Neural cell (in vitro differentiated cells): Measurements from ENCODE around the gene SH3GL2. TPM values are rescaled to one million over a fixed set of nuclear protein-coding genes. Genes with fewer than 3 reads are reported as not detected.
"Not testable (repeated sequence)": the region's sequence is repeated elsewhere in the genome, so short reads cannot be mapped to it uniquely, and the experiment has no call there.

ENCODE experiments used
- H2AFZ ChIP-seq: fragments of 200-600, 300-800 bp; sonication (generic), shearing (Covaris generic); 2 replicates; pipeline ENCODE4 v1.6.0; 2014; ENCODE audit warnings: low read depth, mild to moderate bottlenecking, antibody characterized with exemption, low read length, moderate library complexity
- H3F3A ChIP-seq: fragments of 200-600 bp; shearing (Covaris generic); 2 replicates; pipeline ENCODE4 v1.6.1; 2016; ENCODE audit warnings: mild to moderate bottlenecking, moderate library complexity, mixed read lengths, antibody characterized with exemption, low read length; ENCODE audit not compliant: insufficient read depth, poor library complexity, severe bottlenecking
- H3K27ac ChIP-seq: fragments of 200-600, 300-800 bp; sonication (generic), shearing (Covaris generic); 2 replicates; pipeline ENCODE4 v1.5.1; 2014; ENCODE audit warnings: mild to moderate bottlenecking, low read length, moderate library complexity
- H3K27me3 ChIP-seq: fragments of 300-800, 200-600 bp; sonication (generic), shearing (Covaris generic); 2 replicates; pipeline ENCODE4 v1.6.0; 2014; ENCODE audit warnings: mild to moderate bottlenecking, low read depth, low read length, moderate library complexity; ENCODE audit not compliant: insufficient read depth
- H3K36me3 ChIP-seq: fragments of 300-800, 200-600 bp; sonication (generic), shearing (Covaris generic); 2 replicates; pipeline ENCODE4 v1.5.1; 2014; ENCODE audit warnings: mild to moderate bottlenecking, antibody characterized with exemption, low read length, moderate library complexity; ENCODE audit not compliant: insufficient read depth
- H3K4me2 ChIP-seq: fragments of 300-800, 200-600 bp; sonication (generic), shearing (Covaris generic); 2 replicates; pipeline ENCODE4 v1.6.0; 2014; ENCODE audit warnings: mild to moderate bottlenecking, low read length
- H3K4me3 ChIP-seq: fragments of 300-800, 200-600 bp; sonication (generic), shearing (Covaris generic); 2 replicates; pipeline ENCODE4 v1.5.1; 2014; ENCODE audit warnings: mild to moderate bottlenecking, low read length, moderate library complexity
- H3K79me2 ChIP-seq: fragments of 200-600 bp; shearing (Covaris generic); replicated peaks from 2 replicates; pipeline ENCODE4 v1.6.0; 2014; ENCODE audit warnings: mild to moderate bottlenecking, low read length, moderate library complexity; ENCODE audit not compliant: insufficient read depth
- H3K9ac ChIP-seq: fragments of 300-800, 200-600 bp; sonication (generic), shearing (Covaris generic); 2 replicates; pipeline ENCODE4 v1.6.1; 2016; ENCODE audit warnings: mild to moderate bottlenecking, low read length, mixed read lengths
- H3K9me2 ChIP-seq: fragments of 200-600 bp; shearing (Covaris generic); 2 replicates; pipeline ENCODE4 v1.6.1; 2016; ENCODE audit warnings: mild to moderate bottlenecking, low read length, mixed read lengths; ENCODE audit not compliant: insufficient read depth
- H3K9me3 ChIP-seq: fragments of 200-600, 300-800 bp; sonication (generic), shearing (Covaris generic); 2 replicates; pipeline ENCODE4 v1.6.1; 2016; ENCODE audit warnings: mild to moderate bottlenecking, mixed run types, low read length, moderate library complexity, mixed read lengths
- H4K20me1 ChIP-seq: fragments of 200-600 bp; shearing (Covaris generic); 2 replicates; pipeline ENCODE4 v1.6.1; 2016; ENCODE audit warnings: mild to moderate bottlenecking, mixed run types; ENCODE audit not compliant: insufficient read depth
- CTCF ChIP-seq: fragments of 450-650 bp; IDR thresholded peaks from 2 replicates; pipeline ENCODE4 v1.5.1; 2014; ENCODE audit warnings: antibody characterized with exemption, mild to moderate bottlenecking, moderate library complexity; ENCODE audit not compliant: poor library complexity, severe bottlenecking
- EP300 ChIP-seq: fragments of 450-650 bp; conservative IDR thresholded peaks from 2 replicates; pipeline ENCODE4 v1.6.1; 2014; ENCODE audit warnings: antibody characterized with exemption, mild to moderate bottlenecking, moderate library complexity; ENCODE audit not compliant: poor library complexity, severe bottlenecking
- EZH2 ChIP-seq: fragments of 200-600, 300-800 bp; shearing (Covaris generic), sonication (generic); IDR thresholded peaks from 2 replicates; pipeline ENCODE4 v1.6.1; 2014; ENCODE audit warnings: antibody characterized with exemption, low read length, borderline replicate concordance, mild to moderate bottlenecking; ENCODE audit not compliant: insufficient read depth, poor library complexity, severe bottlenecking
- MXI1 ChIP-seq: fragments of 450-650 bp; conservative IDR thresholded peaks from 2 replicates; pipeline ENCODE4 v1.6.1; 2014; ENCODE audit warnings: antibody characterized with exemption, mild to moderate bottlenecking; ENCODE audit not compliant: poor library complexity, severe bottlenecking
- POLR2AphosphoS5 ChIP-seq: IDR thresholded peaks from 2 replicates; pipeline ENCODE4 v1.6.1; 2012
- RAD21 ChIP-seq: fragments of 450-650 bp; conservative IDR thresholded peaks from 2 replicates; pipeline ENCODE4 v1.6.1; 2014; ENCODE audit warnings: antibody characterized with exemption, mild to moderate bottlenecking, moderate library complexity
- SMC3 ChIP-seq: fragments of 450-650 bp; conservative IDR thresholded peaks from 2 replicates; pipeline ENCODE4 v1.6.1; 2014; ENCODE audit warnings: antibody characterized with exemption, mild to moderate bottlenecking, moderate library complexity; ENCODE audit not compliant: poor library complexity
- TAF1 ChIP-seq: IDR thresholded peaks from 2 replicates; pipeline ENCODE4 v1.6.1; 2012; ENCODE audit warnings: low read depth
- polyA plus RNA-seq: library from polyadenylated mRNA; depleted of rRNA; stranded (reverse); fragments of >200 nt; gene quantifications from 2 replicates; pipeline ENCODE4 v1.2.3, GENCODE V29; 2014
- TF ChIP-seq, protein P1 (sequence below): IDR thresholded peaks from 2 replicates; pipeline ENCODE4 v1.6.1; 2012; ENCODE audit warnings: borderline replicate concordance

Gene SH3GL2
- polyA plus RNA-seq, 1 donor from 2014 or later = 13.5 TPM

GRCh38 chr9:17764306-17764705 is 185.4 kb downstream of the SH3GL2 start:
- no peaks in the 10 kb centered on the region for H4K20me1 ChIP-seq

DNA sequence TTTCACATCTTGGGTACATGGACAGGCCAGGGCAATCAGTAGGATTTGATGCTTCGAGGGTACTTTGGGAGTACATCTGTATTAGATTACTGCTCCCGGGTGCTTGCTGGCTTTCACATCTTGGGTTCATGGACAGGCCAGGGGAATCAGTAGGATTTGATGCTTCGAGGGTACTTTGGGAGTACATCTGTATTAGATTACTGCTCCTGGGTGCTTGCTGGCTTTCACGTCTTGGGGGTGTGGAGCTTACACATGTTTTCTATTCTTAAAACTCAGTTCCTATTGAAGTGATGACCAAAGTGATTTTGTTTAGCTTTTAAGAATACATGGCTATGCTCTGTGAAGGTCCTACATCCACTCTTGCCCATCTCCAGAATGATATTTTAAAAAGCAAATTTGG is 186.3 kb downstream of the SH3GL2 start:
- H3K79me2 ChIP-seq, H3K36me3 ChIP-seq, H3K27ac ChIP-seq, H3K4me3 ChIP-seq, H3K9ac ChIP-seq, H3K9me2 ChIP-seq, H3F3A ChIP-seq, H3K4me2 ChIP-seq, H2AFZ ChIP-seq, H3K9me3 ChIP-seq, H3K27me3 ChIP-seq, H4K20me1 ChIP-seq: not testable (repeated sequence)

More at GRCh38 chr9:17764306-17764705, 185.4 kb downstream of the SH3GL2 start:
- Histone ChIP-seq H3K27me3 (no peaks in the 10 kb centered on the region), H3K36me3 (no peaks in the 10 kb centered on the region), H3K9me3 (no peaks in the 10 kb centered on the region), H3K9me2 (no peaks in the 10 kb centered on the region), H3K27ac (no peak overlapping the region), H2AFZ (no peak overlapping the region), H3K79me2 (no peaks in the 10 kb centered on the region), H3K4me3 (no peak overlapping the region), H3K4me2 (no peak overlapping the region), H3F3A (no peaks in the 10 kb centered on the region), H3K9ac (no peak overlapping the region)
- TF ChIP-seq MXI1 (no peak), RAD21 (no peak), POLR2AphosphoS5 (no peak), EZH2 (no peak), SMC3 (no peak), CTCF (no peak), TAF1 (no peak), EP300 (no peak)
- TF ChIP-seq, protein P1, sequence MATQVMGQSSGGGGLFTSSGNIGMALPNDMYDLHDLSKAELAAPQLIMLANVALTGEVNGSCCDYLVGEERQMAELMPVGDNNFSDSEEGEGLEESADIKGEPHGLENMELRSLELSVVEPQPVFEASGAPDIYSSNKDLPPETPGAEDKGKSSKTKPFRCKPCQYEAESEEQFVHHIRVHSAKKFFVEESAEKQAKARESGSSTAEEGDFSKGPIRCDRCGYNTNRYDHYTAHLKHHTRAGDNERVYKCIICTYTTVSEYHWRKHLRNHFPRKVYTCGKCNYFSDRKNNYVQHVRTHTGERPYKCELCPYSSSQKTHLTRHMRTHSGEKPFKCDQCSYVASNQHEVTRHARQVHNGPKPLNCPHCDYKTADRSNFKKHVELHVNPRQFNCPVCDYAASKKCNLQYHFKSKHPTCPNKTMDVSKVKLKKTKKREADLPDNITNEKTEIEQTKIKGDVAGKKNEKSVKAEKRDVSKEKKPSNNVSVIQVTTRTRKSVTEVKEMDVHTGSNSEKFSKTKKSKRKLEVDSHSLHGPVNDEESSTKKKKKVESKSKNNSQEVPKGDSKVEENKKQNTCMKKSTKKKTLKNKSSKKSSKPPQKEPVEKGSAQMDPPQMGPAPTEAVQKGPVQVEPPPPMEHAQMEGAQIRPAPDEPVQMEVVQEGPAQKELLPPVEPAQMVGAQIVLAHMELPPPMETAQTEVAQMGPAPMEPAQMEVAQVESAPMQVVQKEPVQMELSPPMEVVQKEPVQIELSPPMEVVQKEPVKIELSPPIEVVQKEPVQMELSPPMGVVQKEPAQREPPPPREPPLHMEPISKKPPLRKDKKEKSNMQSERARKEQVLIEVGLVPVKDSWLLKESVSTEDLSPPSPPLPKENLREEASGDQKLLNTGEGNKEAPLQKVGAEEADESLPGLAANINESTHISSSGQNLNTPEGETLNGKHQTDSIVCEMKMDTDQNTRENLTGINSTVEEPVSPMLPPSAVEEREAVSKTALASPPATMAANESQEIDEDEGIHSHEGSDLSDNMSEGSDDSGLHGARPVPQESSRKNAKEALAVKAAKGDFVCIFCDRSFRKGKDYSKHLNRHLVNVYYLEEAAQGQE = no peak

- TF ChIP-seq RAD21 (no peak), MXI1 (no peak), EP300 (no peak), TAF1 (no peak), CTCF (no peak), SMC3 (no peak), EZH2 (no peak), POLR2AphosphoS5 (no peak)
- TF ChIP-seq, protein P1 = no peak
- Histone ChIP-seq H4K20me1 (no peaks in the 10 kb centered on the region), H3K27ac (no peak overlapping the region), H2AFZ (no peak overlapping the region), H3F3A (no peaks in the 10 kb centered on the region), H3K4me2 (no peak overlapping the region), H3K9ac (no peak overlapping the region), H3K36me3 (no peaks in the 10 kb centered on the region), H3K9me2 (no peaks in the 10 kb centered on the region), H3K9me3 (no peaks in the 10 kb centered on the region), H3K4me3 (no peak overlapping the region), H3K27me3 (no peaks in the 10 kb centered on the region), H3K79me2 (no peaks in the 10 kb centered on the region)
Observed at GRCh38 chr9:17772223-17772622, 193.4 kb downstream of the SH3GL2 start.
